HUES6 (cell line): ENCODE data around the gene OSTN.

Source experiments
- H3K27ac ChIP-seq: 2 replicates; pipeline ENCODE4 v1.7.0; 2013; ENCODE audit warnings: low read depth, mild to moderate bottlenecking, low read length, inconsistent platforms
- H3K27me3 ChIP-seq: 2 replicates; pipeline ENCODE4 v1.6.1; 2013; ENCODE audit warnings: low read length; ENCODE audit not compliant: control insufficient read depth, insufficient read depth
- H3K36me3 ChIP-seq: 2 replicates; pipeline ENCODE4 v1.6.1; 2013; ENCODE audit warnings: low read length; ENCODE audit not compliant: control insufficient read depth, insufficient read depth
- H3K4me1 ChIP-seq: 2 replicates; pipeline ENCODE4 v1.6.1; 2013; ENCODE audit warnings: low read length; ENCODE audit not compliant: control insufficient read depth, insufficient read depth
- H3K4me3 ChIP-seq: 2 replicates; pipeline ENCODE4 v1.5.1; 2013; ENCODE audit warnings: low read depth, low read length
- H3K9ac ChIP-seq: one replicate; pipeline ENCODE4 v1.6.1; 2013; ENCODE audit warnings: mild to moderate bottlenecking, low read length
- H3K9me3 ChIP-seq: 2 replicates; pipeline ENCODE4 v1.6.1; 2013; ENCODE audit warnings: low read depth, low read length; ENCODE audit not compliant: control insufficient read depth, insufficient read depth

The OSTN gene

DNA sequence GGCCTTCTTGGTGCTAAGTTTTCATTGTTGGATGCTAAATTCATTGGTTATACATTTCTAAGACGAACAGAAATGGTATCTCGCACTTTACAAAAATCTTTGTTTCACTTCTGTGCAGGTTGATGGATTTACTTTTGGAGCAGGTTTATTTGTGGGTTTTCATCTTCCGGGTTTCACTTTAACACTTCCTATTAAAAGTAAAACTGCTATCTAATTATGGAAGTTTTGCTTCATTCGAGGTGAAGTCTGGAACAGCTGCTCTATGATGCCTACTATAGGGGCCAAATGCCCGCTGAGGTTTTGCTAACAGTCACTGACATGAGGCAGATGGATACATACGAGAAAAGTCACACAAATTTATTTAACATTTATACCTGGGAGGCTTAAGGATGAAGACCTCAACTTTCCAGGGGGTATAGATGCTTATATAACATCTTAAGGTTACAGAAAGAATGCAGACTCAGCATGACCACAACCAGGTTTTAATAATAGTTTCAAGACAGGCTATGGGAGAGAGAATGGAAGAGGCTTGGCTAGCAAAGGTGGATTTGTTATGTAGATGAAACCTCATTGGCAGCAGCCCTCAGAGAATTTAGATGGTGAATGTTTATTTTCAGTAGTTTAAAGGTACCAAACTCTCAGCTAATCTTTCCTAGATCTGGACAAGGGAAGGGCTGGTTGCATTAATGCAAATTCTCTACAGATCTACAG, 54.2 kb downstream of the OSTN start:
- no peaks in the 10 kb centered on the region for H3K27me3 ChIP-seq
- no peak overlapping the region for H3K9ac ChIP-seq
- peaks cover 25% of the 10 kb centered on the region for H3K4me1 ChIP-seq
- no peaks in the 10 kb centered on the region for H3K36me3 ChIP-seq
- H3K4me3 ChIP-seq: no peak overlapping the region
- H3K9me3 ChIP-seq: no peaks in the 10 kb centered on the region
- H3K27ac ChIP-seq: no peak overlapping the region

DNA sequence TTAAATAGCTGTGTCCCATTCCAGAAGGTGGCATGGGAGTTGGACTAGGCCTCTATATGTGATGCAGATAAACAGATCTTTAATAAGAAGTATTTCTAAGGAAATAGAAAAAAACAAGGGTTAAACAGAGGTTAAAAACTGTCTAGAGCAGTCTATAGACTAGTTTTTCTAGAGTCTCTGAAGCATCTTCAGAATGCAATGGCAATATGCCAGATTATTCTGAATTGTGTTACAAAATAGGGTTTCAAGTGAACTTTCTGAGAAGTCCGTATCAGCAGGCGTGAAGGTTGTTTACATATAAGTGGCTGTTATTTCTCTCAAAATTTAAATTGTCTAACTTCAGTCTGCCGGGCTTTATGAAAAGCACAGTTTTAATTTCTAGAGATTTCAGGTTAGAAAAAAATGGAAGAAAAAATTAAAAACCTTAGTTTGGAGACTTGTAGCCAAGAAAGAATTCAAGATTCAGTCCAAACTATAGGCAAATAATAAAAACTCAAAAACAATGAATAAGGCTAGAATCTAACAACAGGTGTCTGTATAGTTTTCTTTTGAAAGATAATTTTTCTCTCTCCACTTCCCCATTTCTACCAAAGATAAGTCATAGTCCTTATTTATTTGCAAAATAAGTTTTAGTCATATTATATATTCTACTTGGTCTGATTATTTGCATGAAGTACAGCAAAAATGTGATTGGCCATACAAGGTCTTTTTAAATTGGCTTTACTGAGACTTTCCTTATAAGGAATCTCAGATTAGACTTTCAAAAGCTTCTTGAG, 55.2 kb downstream of the OSTN start:
- no peak overlapping the region for H3K4me3 ChIP-seq
- H3K27ac ChIP-seq: no peak overlapping the region

DNA sequence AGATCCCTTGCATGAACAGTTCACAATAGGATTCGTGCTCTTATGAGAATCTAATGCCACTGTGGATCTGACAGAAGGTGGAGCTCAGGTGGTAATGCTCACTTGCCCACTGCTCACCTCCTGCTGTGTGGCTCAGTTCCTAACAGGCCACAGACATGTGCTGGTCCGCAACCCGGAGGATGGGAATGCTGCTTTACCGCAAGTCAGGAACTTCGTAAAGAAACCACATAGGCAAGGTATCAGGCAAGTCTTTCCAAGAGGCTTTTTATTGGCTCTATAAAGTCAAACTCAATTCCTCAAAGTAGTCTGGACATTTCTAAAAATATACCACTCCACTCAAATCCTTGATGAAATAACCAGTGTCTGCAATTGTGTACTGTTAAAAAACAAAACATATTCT, 56.1 kb downstream of the OSTN start:
- H3K9me3 ChIP-seq: no peaks in the 10 kb centered on the region
- no peak overlapping the region for H3K27ac ChIP-seq
- H3K4me1 ChIP-seq: peaks cover 33% of the 10 kb centered on the region
- no peak overlapping the region for H3K9ac ChIP-seq
- H3K36me3 ChIP-seq: no peaks in the 10 kb centered on the region
- H3K27me3 ChIP-seq: no peaks in the 10 kb centered on the region
- H3K4me3 ChIP-seq: no peak overlapping the region

More for the DNA sequence above, 55.2 kb downstream of the OSTN start:
- Histone ChIP-seq H3K9ac (no peak overlapping the region), H3K4me1 (peaks cover 33% of the 10 kb centered on the region), H3K27me3 (no peaks in the 10 kb centered on the region), H3K36me3 (no peaks in the 10 kb centered on the region), H3K9me3 (no peaks in the 10 kb centered on the region)

DNA sequence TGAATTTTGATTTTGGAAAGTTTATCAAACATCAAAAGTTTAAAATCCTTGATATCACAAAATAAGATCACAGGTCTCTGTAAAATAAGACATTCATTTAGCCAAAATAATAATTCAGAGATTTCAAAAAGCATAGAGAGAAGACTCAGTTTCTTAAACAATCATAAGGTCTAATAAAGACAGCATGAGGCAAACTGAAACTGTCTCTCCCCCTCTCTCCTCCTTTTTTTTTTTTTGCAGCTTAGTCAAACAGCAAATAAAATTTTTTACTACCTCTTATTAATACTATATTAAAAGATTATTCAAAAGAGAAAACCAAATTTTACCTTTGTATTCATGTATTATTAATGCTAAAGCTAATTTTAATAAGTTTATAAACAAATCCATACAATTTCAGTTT, 57.4 kb downstream of the OSTN start:
- Histone ChIP-seq H3K4me1 (peaks cover 44% of the 10 kb centered on the region), H3K36me3 (no peaks in the 10 kb centered on the region), H3K4me3 (no peak overlapping the region), H3K27me3 (no peaks in the 10 kb centered on the region), H3K9ac (no peak overlapping the region), H3K27ac (no peak overlapping the region), H3K9me3 (no peaks in the 10 kb centered on the region)

DNA sequence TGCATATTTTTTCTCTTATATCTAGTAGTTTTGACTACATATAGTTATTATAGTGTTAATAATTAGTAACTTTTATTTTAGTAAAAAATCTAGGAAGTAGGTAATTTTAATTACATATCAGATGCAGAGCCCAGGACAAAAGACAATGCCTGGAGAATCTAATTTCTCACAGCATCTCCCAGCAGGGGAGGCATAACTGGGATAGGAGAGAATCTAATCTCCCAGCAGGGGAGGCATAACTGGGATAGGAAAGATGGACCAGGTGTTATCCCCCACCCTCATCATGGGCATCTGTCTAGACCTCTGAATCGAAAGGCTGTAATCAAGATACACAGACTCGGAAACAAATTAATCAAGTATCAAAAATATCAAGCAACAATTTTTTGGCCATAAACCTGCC, 58.2 kb downstream of the OSTN start:
- no peak overlapping the region for H3K4me3 ChIP-seq
- no peaks in the 10 kb centered on the region for H3K27me3 ChIP-seq
- H3K4me1 ChIP-seq: peaks cover 44% of the 10 kb centered on the region
- no peak overlapping the region for H3K27ac ChIP-seq
- H3K9me3 ChIP-seq: no peaks in the 10 kb centered on the region
- H3K36me3 ChIP-seq: no peaks in the 10 kb centered on the region
- H3K9ac ChIP-seq: no peak overlapping the region

DNA sequence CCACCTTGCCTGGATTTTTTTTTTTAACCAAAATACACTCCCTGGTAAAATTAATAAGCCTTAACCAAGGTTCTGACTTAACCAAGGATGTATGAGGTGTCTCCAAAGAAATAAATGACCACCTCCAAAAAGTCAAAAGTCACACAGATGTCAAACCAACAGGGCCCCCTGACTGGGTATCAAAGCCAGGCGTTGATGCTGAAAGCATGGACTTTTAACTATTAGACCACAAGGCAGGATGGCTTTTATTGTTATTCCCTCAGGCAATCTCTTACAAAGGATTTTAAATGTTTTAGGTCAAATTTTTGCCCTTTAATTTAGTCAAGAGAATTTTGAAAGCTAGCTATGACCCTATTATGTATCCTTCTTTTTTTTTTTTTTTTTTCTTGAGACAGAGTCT, 60.4 kb downstream of the OSTN start:
- Histone ChIP-seq H3K9ac (no peak overlapping the region), H3K27ac (no peak overlapping the region), H3K9me3 (no peaks in the 10 kb centered on the region), H3K27me3 (no peaks in the 10 kb centered on the region), H3K4me1 (peaks cover 30% of the 10 kb centered on the region), H3K36me3 (no peaks in the 10 kb centered on the region), H3K4me3 (no peak overlapping the region)

DNA sequence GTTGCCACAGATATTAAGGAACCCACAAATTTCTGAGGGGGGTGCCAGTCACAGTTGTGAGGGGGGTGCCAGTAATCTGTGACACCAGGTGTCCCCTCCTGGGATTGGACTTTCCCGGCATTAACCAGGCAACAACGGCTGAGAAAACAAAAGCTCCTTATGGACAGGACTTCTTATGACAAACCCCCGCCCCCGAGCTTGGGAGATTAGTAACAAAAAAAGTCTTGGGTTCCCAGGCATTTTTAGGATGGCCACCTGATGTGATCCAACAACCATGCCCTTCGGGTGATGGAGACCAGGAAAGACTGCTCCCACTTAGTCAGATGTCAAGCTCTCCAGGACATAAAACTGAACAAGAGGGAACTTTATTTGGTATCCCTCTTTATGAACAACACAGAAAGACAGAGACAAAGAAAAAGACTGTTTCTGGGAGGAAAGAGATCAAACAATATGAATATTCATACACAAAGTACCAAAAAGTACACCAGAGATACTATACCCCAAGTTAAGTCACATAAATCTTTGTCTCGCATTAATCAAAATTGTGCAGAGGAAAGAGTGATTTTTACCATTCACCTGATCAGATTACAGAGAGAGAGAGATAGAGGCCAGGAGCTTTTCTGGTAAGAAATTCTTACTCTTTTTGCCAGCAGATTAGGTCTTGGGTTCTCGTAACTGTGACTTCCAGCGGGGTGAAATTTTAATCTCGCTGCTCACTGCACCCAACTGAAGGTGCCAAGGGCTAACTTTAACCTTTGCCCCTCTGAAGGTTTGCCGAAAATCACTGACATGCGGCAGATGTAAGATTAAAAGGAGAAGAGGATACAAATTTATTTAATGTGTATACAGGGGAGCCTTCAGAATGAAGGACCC, 61.6 kb downstream of the OSTN start:
- Histone ChIP-seq H3K4me1 (peaks cover 22% of the 10 kb centered on the region), H3K27me3 (no peaks in the 10 kb centered on the region), H3K9me3 (no peaks in the 10 kb centered on the region), H3K4me3 (no peak overlapping the region), H3K9ac (no peak overlapping the region), H3K27ac (no peak overlapping the region), H3K36me3 (no peaks in the 10 kb centered on the region)

DNA sequence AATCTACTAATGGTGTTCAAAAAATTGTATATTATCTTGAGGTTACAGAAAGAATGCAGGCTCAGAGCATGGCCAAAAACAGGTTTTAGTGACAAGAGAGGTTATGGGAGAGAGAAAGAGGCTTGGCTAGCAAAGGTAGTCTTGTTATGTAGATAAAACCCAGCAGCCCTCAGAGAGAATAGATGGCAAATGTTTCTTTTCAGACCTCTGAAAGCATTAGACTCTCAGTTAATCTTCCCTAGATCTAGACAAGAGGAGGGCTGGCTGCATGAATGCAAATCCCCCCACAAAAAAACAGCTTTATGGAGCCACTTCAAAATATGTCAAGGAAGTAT, 62.2 kb downstream of the OSTN start:
- no peak overlapping the region for H3K9ac ChIP-seq
- H3K27ac ChIP-seq: no peak overlapping the region
- H3K36me3 ChIP-seq: no peaks in the 10 kb centered on the region
- H3K27me3 ChIP-seq: no peaks in the 10 kb centered on the region
- peaks cover 22% of the 10 kb centered on the region for H3K4me1 ChIP-seq
- H3K9me3 ChIP-seq: no peaks in the 10 kb centered on the region
- H3K4me3 ChIP-seq: no peak overlapping the region

DNA sequence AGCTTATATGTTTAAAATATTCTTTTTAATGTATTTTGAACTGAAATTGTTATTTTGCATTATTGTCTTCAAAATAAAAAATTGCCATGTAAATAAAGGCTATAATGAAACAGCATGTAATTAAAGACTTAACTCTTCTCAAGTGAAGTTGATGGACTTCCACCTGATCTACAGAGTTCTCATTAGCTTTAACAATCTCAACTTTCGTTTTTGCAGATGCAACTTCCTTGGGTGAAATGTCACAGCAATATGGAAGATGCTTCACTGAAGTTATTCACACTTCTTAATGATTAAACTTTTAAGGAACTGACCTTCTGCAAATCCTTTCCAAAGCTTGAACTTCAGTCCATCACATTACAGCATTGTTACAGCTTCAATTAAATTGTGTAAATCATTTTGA, 63.6 kb downstream of the OSTN start:
- no peaks in the 10 kb centered on the region for H3K27me3 ChIP-seq
- peaks cover 3% of the 10 kb centered on the region; the same call in 1 of the 2 replicates for H3K9me3 ChIP-seq
- no peak overlapping the region for H3K4me3 ChIP-seq
- H3K4me1 ChIP-seq: peaks cover 22% of the 10 kb centered on the region
- H3K36me3 ChIP-seq: no peaks in the 10 kb centered on the region
- H3K9ac ChIP-seq: no peak overlapping the region
- H3K27ac ChIP-seq: no peak overlapping the region

DNA sequence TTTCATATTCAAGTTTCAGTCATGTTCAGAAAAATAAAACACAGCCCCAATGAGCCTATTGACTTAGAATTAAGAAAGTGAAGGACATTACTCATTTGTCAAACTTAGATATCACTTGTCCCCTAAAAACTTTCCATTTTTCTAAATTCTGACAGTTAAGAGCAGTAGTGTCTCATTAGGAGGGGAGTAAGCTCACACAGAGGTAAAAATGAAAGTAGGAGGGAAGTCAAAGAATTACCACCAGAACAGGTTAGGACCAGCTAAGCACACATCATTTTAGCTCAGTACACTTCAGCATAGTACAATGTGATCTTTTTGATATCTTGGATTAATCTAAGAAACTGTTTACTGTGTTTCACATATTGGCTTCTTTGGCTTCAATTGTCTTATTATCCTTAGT, 64.3 kb downstream of the OSTN start:
- H3K27ac ChIP-seq: no peak overlapping the region

DNA sequence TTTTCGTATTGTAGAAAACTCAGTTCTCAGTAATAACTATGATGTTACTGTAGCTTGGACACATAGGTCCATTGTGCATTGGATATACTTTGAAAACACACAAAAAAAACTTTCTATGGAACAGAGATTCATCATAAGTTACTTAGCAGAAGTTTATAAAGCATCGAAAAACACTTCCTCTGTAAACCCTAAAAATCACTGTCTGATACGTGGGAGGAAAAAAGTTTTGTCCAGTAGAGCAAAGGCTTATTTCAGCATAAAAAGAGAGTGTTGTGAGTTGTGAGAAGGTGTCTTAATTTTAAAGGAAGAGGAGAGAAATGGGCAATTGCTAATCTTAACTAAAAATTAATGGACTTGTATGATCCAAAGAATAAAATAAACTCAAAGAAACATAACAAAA, 64.8 kb downstream of the OSTN start:
- Histone ChIP-seq H3K4me1 (peaks cover 15% of the 10 kb centered on the region), H3K9me3 (peaks cover 12% of the 10 kb centered on the region; the same call in 1 of the 2 replicates), H3K4me3 (no peak overlapping the region), H3K9ac (no peak overlapping the region), H3K27me3 (no peaks in the 10 kb centered on the region), H3K27ac (no peak overlapping the region), H3K36me3 (no peaks in the 10 kb centered on the region)

More for the DNA sequence above, 64.3 kb downstream of the OSTN start:
- H3K36me3 ChIP-seq: no peaks in the 10 kb centered on the region
- no peak overlapping the region for H3K9ac ChIP-seq
- H3K4me3 ChIP-seq: no peak overlapping the region
- peaks cover 19% of the 10 kb centered on the region for H3K4me1 ChIP-seq
- no peaks in the 10 kb centered on the region for H3K27me3 ChIP-seq
- peaks cover 9% of the 10 kb centered on the region; the same call in 1 of the 2 replicates for H3K9me3 ChIP-seq
